Measurements from ENCODE around the gene WNK3.
A peak's percentile ranks its signal among the peaks of the same experiment; 100 is the strongest.

WNK3 gene

DNA sequence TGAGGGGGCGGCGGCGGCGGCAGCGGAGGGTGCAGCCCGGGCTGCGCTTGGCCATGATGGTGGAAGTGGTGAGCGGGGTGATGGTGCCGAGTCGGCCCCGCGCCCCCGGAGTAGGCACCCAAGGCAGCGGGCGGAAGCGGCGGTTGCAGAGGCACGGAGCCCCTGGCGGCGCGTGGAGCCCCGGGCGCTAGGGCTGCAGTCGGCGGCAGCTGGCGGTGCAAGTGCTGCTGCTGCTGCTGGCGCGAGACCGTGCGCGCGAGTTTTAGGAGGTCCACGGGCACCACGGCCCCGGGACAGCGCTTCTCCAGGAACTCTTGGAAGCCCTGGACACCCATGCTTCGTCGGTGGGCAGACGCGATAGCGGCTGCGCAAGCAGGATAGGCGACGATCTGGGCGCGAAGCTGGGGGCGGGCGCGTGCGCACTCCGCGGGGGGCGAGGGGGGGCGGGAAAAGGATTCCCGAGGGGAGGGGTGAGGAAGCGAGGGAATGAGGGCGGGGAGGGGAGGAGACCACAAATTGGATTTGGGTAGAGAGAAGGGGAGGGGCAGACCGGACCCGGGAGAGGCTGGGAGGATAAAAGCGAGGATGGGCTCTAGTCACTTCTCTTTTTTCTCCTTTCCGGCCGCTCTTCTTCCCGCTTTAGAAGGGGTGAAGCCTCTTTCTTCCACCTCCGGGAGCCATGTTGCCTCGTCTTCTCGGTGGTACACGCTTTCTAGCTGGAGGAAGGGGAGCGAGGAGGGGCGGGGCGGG is 174.8 kb downstream of the WNK3 start, which contains the start of gene FAM120C:
TSS of gene FAM120C (minus strand) at position 391 of the 750 bp plus-strand sequence. CDS start at position 335, 56 bp downstream.
- peak; percentile 83 for DNase-seq (ENCODE audit: low spot score)
- in situ Hi-C loops (cut with MboI; ENCODE audit: low pct_unique_long_range_greater_than_20kb, low sequenced_read_pairs, unreplicated experiment), result no loop called here
- TF ChIP-seq, protein P1, sequence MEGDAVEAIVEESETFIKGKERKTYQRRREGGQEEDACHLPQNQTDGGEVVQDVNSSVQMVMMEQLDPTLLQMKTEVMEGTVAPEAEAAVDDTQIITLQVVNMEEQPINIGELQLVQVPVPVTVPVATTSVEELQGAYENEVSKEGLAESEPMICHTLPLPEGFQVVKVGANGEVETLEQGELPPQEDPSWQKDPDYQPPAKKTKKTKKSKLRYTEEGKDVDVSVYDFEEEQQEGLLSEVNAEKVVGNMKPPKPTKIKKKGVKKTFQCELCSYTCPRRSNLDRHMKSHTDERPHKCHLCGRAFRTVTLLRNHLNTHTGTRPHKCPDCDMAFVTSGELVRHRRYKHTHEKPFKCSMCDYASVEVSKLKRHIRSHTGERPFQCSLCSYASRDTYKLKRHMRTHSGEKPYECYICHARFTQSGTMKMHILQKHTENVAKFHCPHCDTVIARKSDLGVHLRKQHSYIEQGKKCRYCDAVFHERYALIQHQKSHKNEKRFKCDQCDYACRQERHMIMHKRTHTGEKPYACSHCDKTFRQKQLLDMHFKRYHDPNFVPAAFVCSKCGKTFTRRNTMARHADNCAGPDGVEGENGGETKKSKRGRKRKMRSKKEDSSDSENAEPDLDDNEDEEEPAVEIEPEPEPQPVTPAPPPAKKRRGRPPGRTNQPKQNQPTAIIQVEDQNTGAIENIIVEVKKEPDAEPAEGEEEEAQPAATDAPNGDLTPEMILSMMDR (IDR thresholded peaks at IDR 0.05; ENCODE audit: extremely low read depth, insufficient read depth, missing control alignments), result no peak

GRCh38 chrX:54182194-54182863 is 175.5 kb downstream of the WNK3 start:
- TF ChIP-seq, protein P1 (IDR thresholded peaks at IDR 0.05; ENCODE audit: extremely low read depth, insufficient read depth, missing control alignments), result no peak
- in situ Hi-C loops (cut with MboI; ENCODE audit: low pct_unique_long_range_greater_than_20kb, low sequenced_read_pairs, unreplicated experiment), result no loop called here
- peak; percentile 63 for DNase-seq (ENCODE audit: low spot score)

- TF ChIP-seq, protein P1 (IDR thresholded peaks at IDR 0.05; ENCODE audit: extremely low read depth, insufficient read depth, missing control alignments), result no peak
- in situ Hi-C loops (cut with MboI; ENCODE audit: low pct_unique_long_range_greater_than_20kb, low sequenced_read_pairs, unreplicated experiment), result no loop called here
- DNase-seq (ENCODE audit: low spot score), result no peak
Measured at GRCh38 chrX:54181202-54181953, 176.5 kb downstream of the WNK3 start.

- in situ Hi-C loops (cut with MboI; ENCODE audit: low pct_unique_long_range_greater_than_20kb, low sequenced_read_pairs, unreplicated experiment), result no loop called here
- TF ChIP-seq, protein P1 (IDR thresholded peaks at IDR 0.05; ENCODE audit: extremely low read depth, insufficient read depth, missing control alignments), result no peak
- DNase-seq (ENCODE audit: low spot score), result no peak
Measured at GRCh38 chrX:54180403-54180802, 177.4 kb downstream of the WNK3 start.

- in situ Hi-C loops (cut with MboI; ENCODE audit: low pct_unique_long_range_greater_than_20kb, low sequenced_read_pairs, unreplicated experiment), result no loop called here
- TF ChIP-seq, protein P1 (IDR thresholded peaks at IDR 0.05; ENCODE audit: extremely low read depth, insufficient read depth, missing control alignments), result no peak
- DNase-seq (ENCODE audit: low spot score), result no peak
Measured at GRCh38 chrX:54178100-54178940, 179.5 kb downstream of the WNK3 start.

- in situ Hi-C loops (cut with MboI; ENCODE audit: low pct_unique_long_range_greater_than_20kb, low sequenced_read_pairs, unreplicated experiment), result no loop called here
Measured at GRCh38 chrX:54177306-54177705, 180.5 kb downstream of the WNK3 start.

More at GRCh38 chrX:54177306-54177705, 180.5 kb downstream of the WNK3 start:
- TF ChIP-seq, protein P1 (IDR thresholded peaks at IDR 0.05; ENCODE audit: extremely low read depth, insufficient read depth, missing control alignments), result no peak
- no peak for DNase-seq (ENCODE audit: low spot score)

Data from GM13977 (cell line).